Fibroblast of lung (primary cell): ENCODE measurements around the gene ATPAF2.

Experiments used
- CTCF ChIP-seq, 2 donors: IDR thresholded peaks in 1 of 2; conservative IDR thresholded peaks in 1 of 2; 1 replicate in 1 of 2; 2 replicates in 1 of 2; pipeline ENCODE4 v1.5.1; 2011 to 2012; ENCODE audit warnings: low read length in 2 of 2, control low read depth in 1 of 2, inconsistent platforms in 1 of 2, low read depth in 1 of 2, mild to moderate bottlenecking in 1 of 2
- EZH2 ChIP-seq: IDR thresholded peaks from 2 replicates; pipeline ENCODE4 v1.5.1; 2012; ENCODE audit warnings: low read length, control low read depth, mild to moderate bottlenecking; ENCODE audit errors: missing control alignments

DNA sequence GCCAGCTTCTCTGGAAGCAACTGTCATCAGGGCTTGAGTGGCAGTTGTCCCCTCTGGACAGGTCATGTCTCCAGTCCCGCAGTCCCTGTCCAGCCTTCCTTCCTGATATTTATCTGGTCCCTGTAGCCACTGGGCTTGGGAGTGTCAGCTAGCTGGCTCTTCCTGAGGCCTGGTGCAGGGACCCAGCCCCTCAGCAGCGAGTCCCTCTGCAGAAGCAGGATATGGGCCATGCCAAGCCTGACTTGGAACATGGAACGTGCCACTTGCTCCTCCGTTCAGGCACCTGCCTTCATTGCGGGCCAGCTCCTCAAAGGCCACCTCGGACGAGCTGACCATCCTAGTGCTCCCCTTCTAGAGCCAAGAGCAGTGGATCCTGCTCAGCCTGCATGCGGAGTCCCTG lies 40.0 kb downstream of the ATPAF2 start:
- TF ChIP-seq EZH2 (no peak), CTCF (conservative IDR thresholded peaks at IDR 0.05 in 1 of 2, IDR thresholded peaks at IDR 0.05 in 1 of 2; ENCODE audit: low read depth in 1 of 2, low read length in 2 of 2) (no peak)
